ENCODE measurements around the gene PTGES.

The PTGES gene

DNA sequence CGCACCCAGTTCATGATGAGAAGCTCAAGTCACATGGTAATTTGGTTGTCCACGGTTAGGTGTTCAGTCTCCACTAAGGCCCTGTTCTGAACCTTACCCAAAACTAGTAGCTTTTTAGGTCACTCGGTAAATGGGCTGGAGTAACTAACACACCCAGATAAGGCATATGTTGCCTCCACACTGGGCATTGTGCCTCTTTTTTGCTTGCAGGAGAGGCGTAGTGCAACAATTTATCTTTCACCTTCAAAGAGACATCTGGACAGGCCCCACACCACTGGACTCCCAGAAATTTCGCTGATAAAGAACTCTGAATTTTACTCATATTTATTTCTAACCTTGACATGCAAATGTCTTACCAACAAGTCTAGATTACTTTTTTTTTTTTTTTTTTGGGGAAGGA is 16.8 kb upstream of the PTGES start:
- TF ChIP-seq ZBTB7A (IDR thresholded peaks at IDR 0.05; ENCODE audit: low read depth) (no peak), EP300 (IDR thresholded peaks at IDR 0.05; ENCODE audit: borderline replicate concordance) (no peak), YY1 (IDR thresholded peaks at IDR 0.05; ENCODE audit: low read depth) (no peak), FOXM1 (IDR thresholded peaks at IDR 0.05; ENCODE audit: borderline replicate concordance, low read depth) (no peak), CEBPB (IDR thresholded peaks at IDR 0.05) (no peak), NFIC (IDR thresholded peaks at IDR 0.05) (no peak), REST (IDR thresholded peaks at IDR 0.05; ENCODE audit: low read depth) (no peak)

DNA sequence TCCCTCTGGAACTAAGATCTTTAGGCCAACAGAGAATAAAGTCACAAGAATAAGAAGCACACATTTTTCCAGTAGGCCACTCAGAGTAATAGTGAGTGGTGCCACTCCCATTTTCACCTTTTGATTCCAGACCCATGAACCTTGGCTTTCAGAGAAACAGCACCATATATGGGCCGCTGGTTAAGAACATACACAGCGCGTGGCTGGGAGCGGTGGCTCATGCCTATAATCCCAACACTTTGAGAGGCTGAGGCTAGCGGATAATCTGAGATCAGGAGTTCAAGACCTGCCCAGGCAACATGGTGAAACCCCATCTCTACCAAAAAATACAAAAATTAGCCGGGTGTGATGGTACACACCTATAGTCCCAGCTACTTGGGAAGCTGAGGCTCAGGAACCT is 15.6 kb upstream of the PTGES start:
- TF ChIP-seq TCF12 (IDR thresholded peaks at IDR 0.05; ENCODE audit: low read depth) (no peak), TEAD4 (IDR thresholded peaks at IDR 0.05) (no peak), EGR1 (IDR thresholded peaks at IDR 0.05) (no peak), FOXM1 (IDR thresholded peaks at IDR 0.05; ENCODE audit: borderline replicate concordance, low read depth) (no peak), RAD21 (IDR thresholded peaks at IDR 0.05; ENCODE audit: low read depth) (no peak), REST (IDR thresholded peaks at IDR 0.05; ENCODE audit: low read depth) (no peak), CREB1 (IDR thresholded peaks at IDR 0.05; ENCODE audit: low read depth) (no peak), USF1 (IDR thresholded peaks at IDR 0.05) (no peak), NFIC (IDR thresholded peaks at IDR 0.05) (no peak), YY1 (IDR thresholded peaks at IDR 0.05; ENCODE audit: low read depth) (no peak), CEBPB (IDR thresholded peaks at IDR 0.05) (no peak), ZBTB7A (IDR thresholded peaks at IDR 0.05; ENCODE audit: low read depth) (no peak), TAF1 (IDR thresholded peaks at IDR 0.05; ENCODE audit: low read depth) (no peak), MAX (IDR thresholded peaks at IDR 0.05) (no peak), EP300 (IDR thresholded peaks at IDR 0.05; ENCODE audit: borderline replicate concordance) (no peak)

GRCh38 chr9:129765764-129766317 is 13.0 kb upstream of the PTGES start:
- TF ChIP-seq RAD21 (IDR thresholded peaks at IDR 0.05; ENCODE audit: low read depth) (no peak), MAX (IDR thresholded peaks at IDR 0.05) (no peak), USF1 (IDR thresholded peaks at IDR 0.05) (no peak), EP300 (IDR thresholded peaks at IDR 0.05; ENCODE audit: borderline replicate concordance) (no peak), EGR1 (IDR thresholded peaks at IDR 0.05) (no peak), CEBPB (IDR thresholded peaks at IDR 0.05) (no peak), REST (IDR thresholded peaks at IDR 0.05; ENCODE audit: low read depth) (no peak), FOXM1 (IDR thresholded peaks at IDR 0.05; ENCODE audit: borderline replicate concordance, low read depth) (no peak), TAF1 (IDR thresholded peaks at IDR 0.05; ENCODE audit: low read depth) (no peak), CREB1 (IDR thresholded peaks at IDR 0.05; ENCODE audit: low read depth) (no peak), NFIC (IDR thresholded peaks at IDR 0.05) (no peak), TCF12 (IDR thresholded peaks at IDR 0.05; ENCODE audit: low read depth) (no peak)

DNA sequence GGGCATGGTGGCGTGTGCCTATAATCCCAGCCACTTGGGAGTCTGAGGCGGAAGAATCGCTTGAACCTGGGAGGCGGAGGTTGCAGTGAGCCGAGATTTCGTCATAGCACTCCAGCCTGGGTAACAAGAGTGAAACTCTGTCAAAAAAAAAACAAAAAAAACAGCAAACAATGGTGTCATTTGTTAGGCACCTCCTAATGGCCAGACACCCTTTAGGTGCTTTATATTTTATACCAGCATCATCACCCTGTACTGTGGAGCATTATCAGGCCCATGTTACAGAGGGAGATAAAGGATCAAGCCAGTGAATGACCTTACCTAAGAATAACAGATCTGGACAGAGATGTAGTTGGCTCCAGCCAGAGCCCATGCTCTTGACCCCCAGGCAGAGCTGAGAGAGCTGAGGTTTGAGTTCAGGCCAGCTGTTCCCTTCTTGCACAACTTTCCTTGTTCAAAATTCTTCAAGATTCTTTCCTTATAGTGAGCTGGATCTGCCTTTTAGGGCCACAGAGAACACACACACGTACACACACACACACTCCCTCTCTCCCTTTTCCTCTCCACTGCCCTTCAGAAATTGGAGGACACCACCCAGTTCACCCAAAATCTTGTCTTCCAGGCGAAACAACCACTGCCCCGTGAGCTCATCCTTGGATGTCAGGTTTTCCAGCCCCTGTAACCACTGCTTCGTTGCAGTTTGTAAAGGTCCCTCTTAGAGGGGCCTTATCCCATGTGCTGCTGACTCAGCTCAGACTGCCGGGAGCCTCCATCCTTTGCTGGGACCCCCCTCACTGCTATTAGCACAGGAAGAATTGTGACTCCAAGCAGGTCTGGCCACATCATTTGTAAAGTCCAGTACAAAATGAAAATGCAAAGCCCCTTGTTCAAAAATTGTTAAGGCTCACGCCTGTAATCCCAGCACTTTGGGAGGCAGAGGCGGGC is 10.4 kb upstream of the PTGES start:
- TF ChIP-seq USF1 (IDR thresholded peaks at IDR 0.05) (no peak), RAD21 (IDR thresholded peaks at IDR 0.05; ENCODE audit: low read depth) (no peak), FOXM1 (IDR thresholded peaks at IDR 0.05; ENCODE audit: borderline replicate concordance, low read depth) (no peak), TEAD4 (IDR thresholded peaks at IDR 0.05) (no peak), TAF1 (IDR thresholded peaks at IDR 0.05; ENCODE audit: low read depth) (no peak), YY1 (IDR thresholded peaks at IDR 0.05; ENCODE audit: low read depth) (no peak), MAX (IDR thresholded peaks at IDR 0.05) (no peak), TCF12 (IDR thresholded peaks at IDR 0.05; ENCODE audit: low read depth) (no peak), CEBPB (IDR thresholded peaks at IDR 0.05) (no peak), ZBTB7A (IDR thresholded peaks at IDR 0.05; ENCODE audit: low read depth) (no peak), EP300 (IDR thresholded peaks at IDR 0.05; ENCODE audit: borderline replicate concordance) (no peak), EGR1 (IDR thresholded peaks at IDR 0.05) (no peak), REST (IDR thresholded peaks at IDR 0.05; ENCODE audit: low read depth) (no peak), CREB1 (IDR thresholded peaks at IDR 0.05; ENCODE audit: low read depth) (no peak), NFIC (IDR thresholded peaks at IDR 0.05) (no peak)

Measured in Ishikawa (cell line).